HG03159 (cell line): Measurements from ENCODE around the gene IFNG-AS1.
A peak's percentile ranks its signal among the peaks of the same experiment; 100 is the strongest.

ENCODE experiments used
- ATAC-seq: cut with Tn5 transposase; IDR thresholded peaks from one replicate; pipeline ENCODE4 v1.9.1; 2021; ENCODE audit warnings: mild to moderate bottlenecking, moderate library complexity; ENCODE audit not compliant: unreplicated experiment

IFNG-AS1 gene

DNA sequence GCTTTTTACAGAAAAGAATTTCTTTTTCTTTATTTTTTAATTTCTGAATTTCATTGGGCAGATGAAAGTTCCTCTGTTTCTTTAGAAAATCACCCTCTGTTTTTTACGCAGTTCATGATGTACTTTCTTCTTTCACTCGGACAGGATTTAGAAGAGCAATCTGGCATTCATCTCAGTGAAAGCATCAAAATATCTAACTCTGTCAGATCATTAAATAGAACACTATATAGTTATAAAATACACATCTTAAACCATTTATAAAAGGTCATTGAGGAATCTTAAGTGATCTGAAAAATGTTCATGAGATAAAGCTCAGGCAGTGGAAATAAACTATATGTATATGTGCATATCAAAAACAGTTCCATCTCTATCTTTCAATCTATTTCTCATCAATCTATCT is 3.9 kb downstream of the IFNG-AS1 start:
- no peak for ATAC-seq

GRCh38 chr12:67994046-67994445 is 4.8 kb downstream of the IFNG-AS1 start:
- ATAC-seq, result no peak

DNA sequence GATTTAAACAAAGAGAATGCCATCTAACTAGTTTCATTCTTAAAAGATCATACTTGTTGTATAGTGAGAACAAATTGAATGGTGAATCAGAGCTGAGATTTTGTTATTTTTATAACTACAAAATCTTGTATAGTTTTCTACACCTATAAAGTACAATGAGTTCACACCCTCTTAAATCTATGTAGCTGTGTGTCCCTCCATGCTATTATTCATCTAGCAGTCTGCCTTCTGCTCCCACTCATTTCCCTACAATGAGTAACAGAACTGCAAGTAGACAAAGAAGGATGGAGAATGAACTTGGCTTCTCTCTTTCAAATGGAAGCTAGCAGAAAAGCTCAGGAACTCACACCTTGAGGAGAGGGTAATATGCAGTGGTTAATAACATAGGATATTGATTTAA is 7.1 kb downstream of the IFNG-AS1 start:
- no peak for ATAC-seq

GRCh38 chr12:67998379-67998778 is 9.1 kb downstream of the IFNG-AS1 start:
- ATAC-seq, result no peak

GRCh38 chr12:67999244-67999643 is 10.0 kb downstream of the IFNG-AS1 start:
- no peak for ATAC-seq

DNA sequence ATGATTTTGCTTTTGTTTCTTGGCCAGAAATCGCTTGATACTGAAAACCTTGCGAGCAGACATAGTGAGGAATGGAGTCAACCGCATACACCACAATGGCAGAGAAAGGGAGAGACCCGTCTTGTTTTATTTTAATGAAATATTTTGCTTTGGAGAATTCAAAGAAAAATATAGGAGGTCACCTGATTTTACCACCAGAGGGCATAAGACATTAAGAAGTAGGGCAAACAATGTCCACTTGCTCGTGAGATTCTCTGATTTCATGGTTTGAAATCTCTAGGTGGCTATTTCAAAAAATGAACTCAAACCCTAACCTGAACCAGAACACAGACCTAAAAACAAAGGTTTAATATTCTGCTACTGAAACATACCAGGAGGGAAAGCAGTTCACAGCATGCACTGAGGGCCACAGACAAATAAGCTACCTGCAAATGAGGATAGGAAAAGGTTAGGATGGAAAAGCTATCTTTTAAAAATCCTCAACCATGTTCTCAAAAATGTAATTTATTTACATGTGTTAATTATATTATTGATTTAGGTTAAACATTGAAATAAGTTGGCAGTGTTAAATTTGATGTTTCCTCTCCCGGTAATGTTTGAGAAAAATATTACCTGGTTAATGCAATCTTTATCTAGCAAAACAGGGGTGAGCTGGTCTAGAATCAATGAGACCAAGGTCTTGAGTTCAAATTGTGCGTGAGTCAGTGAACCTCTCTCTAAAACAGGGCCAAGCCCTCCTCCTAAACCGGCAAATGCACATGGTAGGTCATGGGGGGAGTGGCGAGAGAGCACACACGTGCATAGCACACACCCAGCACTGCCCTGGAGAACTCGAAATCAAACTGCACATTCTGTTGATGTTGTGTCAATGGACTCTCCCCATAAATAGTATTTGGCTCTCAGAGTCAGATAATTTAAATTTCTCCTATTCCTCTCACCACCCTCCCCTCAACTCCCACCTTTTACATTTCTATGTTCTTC is 12.5 kb downstream of the IFNG-AS1 start:
- no peak for ATAC-seq

GRCh38 chr12:68003777-68004176 is 14.5 kb downstream of the IFNG-AS1 start:
- no peak for ATAC-seq

- ATAC-seq, result no peak
These were observed 17.8 kb downstream of the IFNG-AS1 start for GRCh38 chr12:68007033-68007432.

GRCh38 chr12:68007466-68007865 is 18.2 kb downstream of the IFNG-AS1 start:
- no peak for ATAC-seq

- ATAC-seq, result no peak
These were observed 22.1 kb downstream of the IFNG-AS1 start for GRCh38 chr12:68011206-68011881.

- ATAC-seq, result no peak
These were observed 22.6 kb downstream of the IFNG-AS1 start for GRCh38 chr12:68011882-68012207.

DNA sequence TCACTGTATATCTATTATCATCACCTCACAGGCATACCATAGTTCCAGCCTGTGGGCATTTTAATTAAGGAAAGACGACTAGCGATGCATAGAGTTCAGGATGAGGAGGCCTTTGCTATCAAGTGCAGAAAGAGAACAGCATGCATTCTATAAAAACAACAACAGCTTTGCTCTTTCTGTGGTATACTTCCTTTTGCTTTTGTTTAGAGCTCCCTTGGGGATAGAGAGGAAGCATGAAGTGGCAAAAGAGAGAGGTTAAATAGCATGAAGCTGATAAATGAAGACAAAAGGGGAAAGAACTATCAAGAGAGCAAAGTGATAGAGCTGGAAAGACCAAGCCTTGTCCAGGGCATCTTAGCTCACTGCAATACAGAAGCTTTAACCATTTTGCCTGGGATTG is 23.5 kb downstream of the IFNG-AS1 start:
- ATAC-seq, result peak; percentile 85

DNA sequence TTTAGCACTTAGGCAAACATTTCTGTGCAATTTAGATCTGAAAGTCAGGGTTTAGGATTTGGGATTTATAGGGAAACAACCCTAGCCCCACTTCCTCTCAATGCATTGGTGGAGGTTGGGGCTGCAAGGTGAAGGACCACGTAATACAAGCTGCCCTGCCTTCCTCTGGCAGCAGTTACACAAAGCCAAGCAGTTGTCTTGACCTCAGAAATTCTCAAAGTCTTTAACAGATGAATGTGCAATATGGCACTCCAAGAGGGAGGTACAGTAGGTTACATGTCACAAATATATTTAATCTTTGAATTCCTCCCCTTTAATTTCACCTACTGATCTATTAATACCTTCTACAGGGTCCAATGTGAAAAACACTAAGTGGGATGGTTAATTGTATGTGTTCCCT is 23.9 kb downstream of the IFNG-AS1 start:
- ATAC-seq, result no peak

DNA sequence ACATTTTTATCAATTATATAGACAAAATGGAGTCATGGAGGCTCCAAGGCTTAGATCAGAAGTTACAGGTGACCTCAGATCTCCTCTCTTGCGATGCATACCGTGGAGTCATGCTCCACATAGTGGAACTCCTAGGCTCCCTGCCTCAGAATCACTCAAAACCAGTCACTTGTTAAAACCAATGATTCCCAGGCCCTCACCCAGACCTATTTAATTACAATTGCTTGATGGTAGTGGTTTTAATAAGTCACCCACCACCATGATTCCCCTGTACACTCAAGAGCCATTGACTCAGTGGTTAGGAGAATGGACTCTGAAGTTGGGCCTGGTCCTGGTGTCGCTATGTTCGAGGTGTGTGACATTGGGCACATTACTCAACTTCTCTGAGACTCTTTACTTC is 26.9 kb downstream of the IFNG-AS1 start:
- ATAC-seq, result no peak

GRCh38 chr12:68018315-68018714 is 29.1 kb downstream of the IFNG-AS1 start:
- no peak for ATAC-seq

GRCh38 chr12:68020049-68020448 is 30.8 kb downstream of the IFNG-AS1 start:
- no peak for ATAC-seq

DNA sequence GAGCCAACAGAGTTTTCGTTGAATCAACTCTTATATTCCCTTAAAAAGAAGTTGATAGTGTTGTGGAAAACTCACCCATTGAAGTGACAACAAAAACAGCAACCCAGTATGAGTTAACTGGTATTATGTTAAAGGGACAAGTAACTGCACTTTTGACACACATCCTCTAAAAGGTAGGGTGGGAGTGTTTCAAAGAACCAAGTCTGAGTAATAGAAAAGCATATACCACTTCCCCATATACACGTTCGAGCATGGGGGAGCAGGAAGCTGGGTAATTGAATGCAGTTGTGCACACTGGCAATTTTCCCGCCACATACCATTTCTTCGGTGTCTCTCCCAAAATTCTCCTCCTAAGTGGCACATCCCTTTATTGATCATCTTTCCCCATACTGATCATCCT is 31.5 kb downstream of the IFNG-AS1 start:
- ATAC-seq, result no peak

- ATAC-seq, result no peak
These were observed 39.4 kb downstream of the IFNG-AS1 start for GRCh38 chr12:68028647-68029046.

- no peak for ATAC-seq
These were observed 41.0 kb downstream of the IFNG-AS1 start for GRCh38 chr12:68030248-68030647.

DNA sequence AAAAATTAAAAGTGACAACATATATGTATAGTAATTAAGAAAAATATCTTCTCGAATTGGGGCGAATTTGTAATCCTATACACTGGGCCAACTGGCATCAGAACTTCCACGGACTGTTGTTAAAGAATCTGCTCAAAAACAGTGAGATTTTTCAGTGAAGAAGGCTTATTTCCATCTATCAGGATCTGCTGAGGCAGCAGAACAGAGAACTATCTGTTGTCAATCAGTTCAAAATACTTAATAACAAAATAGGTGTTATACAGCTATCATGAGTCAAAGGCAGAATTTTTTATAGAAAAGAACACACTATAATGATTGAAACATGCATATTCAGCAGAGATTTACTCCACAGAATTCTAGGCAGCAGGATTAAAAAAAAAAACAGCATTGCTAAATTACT is 41.9 kb downstream of the IFNG-AS1 start:
- ATAC-seq, result no peak

DNA sequence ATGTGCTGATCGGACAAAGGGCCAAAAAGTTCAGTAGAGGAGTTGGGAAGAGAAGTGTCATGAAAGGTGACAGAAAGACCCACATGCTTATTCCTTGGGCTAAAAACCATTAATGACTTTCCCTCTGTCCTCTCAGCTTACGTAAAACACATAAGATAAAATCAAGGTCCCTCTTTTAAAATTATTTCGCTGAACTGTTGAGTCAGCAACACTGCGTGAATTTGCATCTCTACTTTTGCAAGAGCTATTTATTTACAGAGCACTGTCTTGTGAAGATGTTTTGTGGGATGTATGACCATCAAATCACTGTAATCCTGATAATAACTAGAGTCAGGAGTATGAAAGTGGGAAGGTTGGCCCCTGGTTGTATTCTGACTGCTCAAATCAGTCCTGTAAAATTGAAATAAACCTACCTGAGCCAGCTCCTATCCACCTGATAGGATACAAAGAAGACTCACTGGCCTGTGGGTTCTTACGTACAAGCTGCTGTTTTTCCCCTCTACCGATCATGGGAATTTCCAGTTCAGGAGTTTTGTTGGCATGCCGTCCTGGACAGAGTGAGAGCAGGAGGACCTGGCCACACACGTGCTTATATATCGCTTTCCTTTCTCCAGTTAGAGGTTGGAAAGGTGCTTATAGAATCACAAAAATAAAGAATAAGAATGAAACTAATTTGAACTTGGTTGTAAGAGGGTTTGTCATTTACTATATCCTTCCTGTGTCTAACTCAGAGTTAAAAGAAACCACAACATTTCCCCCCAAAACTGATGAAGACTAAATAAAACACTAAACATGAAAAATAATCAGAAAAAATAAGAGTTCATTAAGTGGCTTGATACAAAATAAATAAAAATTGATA is 42.9 kb downstream of the IFNG-AS1 start:
- no peak for ATAC-seq
